Fibroblast of the conjunctiva (primary cell): ENCODE results near the gene WARS2.
"Not testable (repeated sequence)": the region's sequence is repeated elsewhere in the genome, so short reads cannot be mapped to it uniquely, and the experiment has no call there.

Experiments used
- DNase-seq: peaks from one replicate; pipeline ENCODE4 v3.0.0-alpha.2; 2010; ENCODE audit warnings: low read depth

The WARS2 gene

DNA sequence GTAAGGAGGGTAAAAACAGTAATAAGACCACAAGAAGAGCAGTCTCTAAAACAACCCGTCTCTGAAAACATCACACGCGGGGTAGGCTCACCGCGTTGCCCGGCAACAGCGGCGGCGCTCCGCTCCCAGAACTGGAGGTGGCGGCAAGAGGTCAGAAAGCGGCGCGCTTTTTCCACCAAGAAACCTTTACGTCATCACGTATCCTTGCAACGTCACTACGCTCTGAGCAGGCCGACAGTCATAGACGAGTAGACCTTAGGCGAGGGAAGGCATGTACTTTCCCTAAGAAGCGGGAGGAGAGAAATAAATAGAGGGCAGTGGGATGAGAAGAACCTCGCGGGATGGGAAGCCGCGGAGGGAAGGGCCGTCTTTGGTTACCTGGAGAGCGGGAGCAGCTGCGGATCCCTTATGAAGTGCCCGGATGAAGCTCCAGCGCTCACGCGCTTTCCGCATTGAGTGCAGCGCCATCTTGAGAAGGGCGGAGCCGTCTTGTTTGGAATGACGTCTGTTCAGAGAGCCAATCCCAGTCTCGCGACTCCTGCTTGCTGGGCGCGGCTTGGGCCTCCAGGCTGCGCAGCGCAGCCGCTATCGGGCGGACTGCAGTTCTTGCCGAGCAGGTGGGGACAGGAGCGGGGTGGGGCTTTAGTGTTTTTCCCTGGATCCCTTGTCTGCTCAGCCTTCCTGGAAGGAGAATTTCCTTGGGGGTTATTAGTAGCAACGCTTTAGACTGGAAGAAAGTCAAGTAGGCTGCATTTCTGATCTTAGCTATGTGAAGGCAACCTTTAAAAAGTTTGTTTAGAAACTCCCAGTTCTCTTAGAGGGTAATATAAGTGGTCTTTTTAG is at the start of gene WARS2:
Gene WARS2 (minus strand): TSS at position 477 of the 843 bp plus-strand sequence. CDS start 9 bp downstream, at position 468.
- peak; percentile 97 for DNase-seq

DNA sequence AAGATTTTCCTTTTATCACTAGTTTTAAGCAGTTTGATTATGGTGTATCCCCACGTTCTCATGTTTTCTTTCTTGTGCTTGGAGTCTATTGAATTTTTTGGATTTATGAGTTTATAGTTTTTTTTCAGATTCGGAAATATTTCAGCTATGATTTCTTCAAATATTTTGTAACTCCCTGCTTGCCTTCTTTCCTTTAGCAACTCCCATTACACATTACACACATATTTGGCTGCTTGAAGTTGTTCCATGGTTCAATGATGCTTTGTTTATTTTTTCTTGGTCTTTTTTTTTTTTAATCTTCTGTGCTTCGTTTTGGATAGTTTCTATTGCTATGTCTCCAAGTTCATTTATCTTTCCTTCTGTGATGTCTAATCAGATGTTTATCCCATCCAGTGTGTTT is 48.5 kb upstream of the WARS2 start:
- peak; percentile 26 for DNase-seq

DNA sequence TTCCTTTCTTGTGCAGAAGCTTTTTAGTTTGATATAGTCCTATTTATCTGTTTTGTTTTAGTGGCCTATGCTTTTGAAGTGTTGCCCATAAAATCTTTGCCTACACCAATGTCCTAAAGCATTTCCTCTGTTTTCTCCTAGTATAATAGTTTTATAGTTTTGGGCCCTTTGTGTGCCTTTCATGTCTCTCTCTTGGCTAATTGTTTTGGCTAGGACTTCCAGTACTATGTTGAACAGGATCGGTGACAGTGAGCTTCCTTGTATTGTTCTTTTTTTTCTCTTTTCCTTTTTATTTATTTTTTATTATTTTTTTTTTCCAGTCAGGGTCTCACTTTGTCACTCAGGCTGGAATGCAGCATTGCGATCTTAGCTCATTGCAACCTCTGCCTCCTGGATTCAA is 47.0 kb upstream of the WARS2 start:
- DNase-seq: no peak

DNA sequence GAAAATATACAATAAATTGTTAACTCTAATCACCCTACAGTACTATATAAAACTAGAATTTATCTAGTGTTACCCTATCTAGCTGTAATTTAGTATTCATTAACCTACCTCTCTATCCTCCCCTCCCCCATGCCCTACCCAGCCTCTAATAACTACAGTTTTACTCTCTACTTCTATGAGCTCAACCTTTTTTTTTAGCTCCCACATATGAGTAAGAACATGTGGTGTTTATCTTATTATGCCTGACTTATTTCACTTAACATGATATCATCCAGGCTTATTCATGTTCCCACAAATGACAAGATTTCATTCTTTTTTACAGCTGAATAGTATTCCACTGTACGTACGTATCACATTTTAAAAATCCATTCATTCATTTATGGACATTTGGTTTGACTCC is 46.0 kb upstream of the WARS2 start:
- DNase-seq: no peak

DNA sequence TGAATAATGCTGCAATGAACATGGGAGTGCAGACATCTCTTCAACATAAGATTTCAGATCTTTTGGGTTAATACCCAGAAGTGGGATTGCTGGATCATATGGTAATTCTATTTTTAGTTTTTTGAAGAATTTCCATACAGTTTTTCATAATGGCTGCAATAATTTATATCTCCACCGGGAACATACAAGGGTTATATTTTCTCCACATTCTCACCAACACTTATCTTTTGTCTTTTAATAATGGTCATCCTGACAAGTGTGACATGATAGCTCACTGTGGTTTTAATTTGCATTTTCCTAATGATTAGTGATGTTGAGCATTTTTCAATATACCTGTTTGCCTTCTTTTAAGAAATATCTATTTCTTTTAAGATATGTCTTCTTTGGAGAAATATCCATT is 44.5 kb upstream of the WARS2 start:
- no peak for DNase-seq

DNA sequence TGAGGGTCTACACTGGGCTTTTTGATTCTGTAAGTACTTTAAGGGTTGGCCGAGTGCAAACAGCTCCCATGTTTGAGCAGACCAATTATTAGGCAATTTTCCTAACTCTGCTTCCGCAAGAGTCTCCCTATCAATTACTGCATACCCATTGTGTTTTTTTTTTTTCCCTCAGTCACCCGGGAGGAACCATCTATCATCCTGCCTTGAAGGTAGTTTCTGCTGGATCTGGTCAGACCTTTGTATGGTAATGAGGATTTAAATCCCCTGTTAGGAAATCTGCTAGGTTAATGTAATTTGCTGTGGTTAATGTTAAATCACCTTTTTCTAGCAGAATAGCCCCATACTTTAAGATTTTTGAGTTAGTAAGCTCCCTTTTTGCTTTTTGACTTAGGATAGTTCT is 40.8 kb upstream of the WARS2 start:
- no peak for DNase-seq

DNA sequence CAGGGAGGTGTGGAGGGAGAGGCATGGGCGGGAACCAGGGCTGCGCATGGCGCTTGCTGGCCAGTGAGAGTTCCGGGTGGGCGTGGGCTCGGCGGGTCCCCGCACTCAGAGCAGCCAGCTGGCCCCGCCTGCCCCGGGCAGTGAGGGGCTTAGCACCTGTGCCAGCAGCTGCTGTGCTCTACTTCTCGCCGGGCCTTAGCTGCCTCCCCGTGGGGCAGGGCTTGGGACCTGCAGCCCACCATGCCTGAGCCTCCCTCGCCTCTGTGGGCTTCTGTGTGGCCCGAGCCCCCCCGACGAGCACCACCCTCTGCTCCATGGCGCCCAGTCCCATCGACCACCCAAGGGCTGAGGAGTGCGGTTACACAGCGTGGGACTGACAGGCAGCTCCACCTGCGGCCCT is 38.6 kb upstream of the WARS2 start:
- no peak for DNase-seq

DNA sequence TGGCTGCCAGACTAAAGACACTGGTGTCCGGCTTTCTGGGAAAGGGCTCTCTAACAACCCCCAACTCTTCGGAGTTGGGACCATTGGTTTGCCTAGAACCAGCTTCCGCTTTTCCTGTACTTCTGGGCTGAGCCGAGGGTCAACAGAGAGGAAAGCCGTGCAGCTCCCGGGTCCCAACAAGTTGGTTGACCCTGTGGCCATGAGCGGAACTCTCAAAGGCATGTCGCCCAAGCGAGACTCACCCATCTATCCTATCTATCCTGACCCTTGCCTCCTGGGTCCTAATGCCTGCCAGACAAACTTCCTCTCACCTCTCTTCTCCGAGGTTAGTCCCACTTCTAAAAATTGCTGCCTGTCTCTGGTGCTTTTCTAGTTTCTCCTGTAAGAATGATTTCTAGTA is 32.5 kb upstream of the WARS2 start:
- DNase-seq: not testable (repeated sequence)

DNA sequence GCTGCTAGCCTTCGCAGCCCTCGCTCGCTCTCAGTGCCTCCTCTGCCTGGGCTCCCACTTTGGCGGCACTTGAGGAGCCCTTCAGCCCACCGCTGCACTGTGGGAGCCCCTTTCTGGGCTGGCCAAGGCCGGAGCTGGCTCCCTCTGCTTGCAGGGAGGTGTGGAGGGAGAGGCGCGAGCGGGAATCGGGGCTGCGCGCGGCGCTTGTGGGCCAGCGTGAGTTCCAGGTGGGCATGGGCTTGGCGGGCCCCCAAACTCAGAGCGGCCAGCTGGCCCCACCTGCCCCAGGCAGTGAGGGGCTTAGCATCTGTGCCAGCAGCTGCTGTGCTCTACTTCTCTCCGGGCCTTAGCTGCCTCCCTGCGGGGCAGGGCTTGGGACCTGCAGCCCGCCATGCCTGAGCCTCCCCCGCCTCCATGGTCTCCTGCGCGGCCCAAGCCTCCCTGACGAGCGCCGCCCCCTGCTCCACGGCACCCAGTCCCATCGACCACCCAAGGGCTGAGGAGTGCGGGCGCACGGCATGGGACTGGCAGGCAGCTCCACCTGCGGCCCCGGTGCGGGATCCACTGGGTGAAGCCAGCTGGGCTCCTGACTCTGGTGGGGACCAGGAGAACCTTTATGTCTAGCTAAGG is 31.0 kb upstream of the WARS2 start:
- not testable (repeated sequence) for DNase-seq

DNA sequence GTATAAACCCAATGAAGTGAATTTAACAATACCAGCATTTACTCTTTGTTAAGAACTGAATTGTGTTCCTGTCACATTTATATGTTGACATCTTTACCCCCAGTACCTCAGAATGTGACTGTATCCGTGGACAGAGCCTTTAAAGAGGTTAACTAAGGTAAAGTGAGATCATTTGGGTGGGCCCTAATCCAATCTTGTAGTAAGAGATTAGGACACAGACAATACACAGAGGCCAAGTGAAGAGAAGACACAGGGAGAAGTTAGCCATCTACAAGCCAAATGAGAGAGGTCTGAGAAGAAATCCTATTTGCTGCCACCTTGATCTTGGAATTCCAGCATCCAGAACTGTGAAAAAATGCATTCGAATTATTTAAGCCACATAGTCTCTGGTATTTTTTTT is 22.9 kb upstream of the WARS2 start:
- no peak for DNase-seq

DNA sequence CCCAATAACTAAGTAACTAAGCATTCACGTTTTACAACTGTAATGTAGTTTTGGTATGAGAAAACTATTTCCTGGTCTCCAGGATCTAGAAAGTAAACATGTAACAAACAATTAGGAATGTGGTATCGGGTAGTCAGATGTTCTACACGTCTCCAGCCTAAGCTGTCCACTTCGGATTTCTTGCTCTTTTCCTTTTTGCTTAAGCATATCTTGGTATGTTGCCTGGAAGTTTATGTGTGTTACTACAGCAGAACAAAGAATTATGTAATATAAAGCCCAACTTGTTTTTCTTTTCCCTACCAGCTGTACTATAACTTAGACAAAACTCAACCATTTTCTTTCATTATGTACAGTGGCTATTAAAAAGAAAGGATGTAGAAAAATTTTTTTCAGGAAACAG is 20.4 kb upstream of the WARS2 start:
- peak; percentile 76 for DNase-seq

DNA sequence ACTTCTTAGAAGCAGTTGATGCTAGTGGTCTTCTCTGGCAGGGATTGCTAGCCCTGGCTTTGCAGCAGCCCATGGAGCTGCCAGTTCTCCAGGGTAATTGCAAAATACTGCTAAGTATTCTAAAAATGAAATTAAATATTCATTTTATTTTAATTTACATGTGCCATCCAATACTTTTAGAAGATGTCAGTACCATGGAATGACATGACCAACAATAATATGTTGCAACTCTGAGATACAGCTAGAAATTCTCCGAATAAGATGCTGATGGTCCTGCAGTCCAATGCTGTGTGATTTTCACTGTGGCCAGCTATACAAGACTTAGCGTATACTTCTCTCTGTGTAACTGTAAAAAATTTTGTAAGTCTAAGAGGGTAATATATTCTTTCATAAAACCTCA is 20.0 kb upstream of the WARS2 start:
- DNase-seq: no peak

DNA sequence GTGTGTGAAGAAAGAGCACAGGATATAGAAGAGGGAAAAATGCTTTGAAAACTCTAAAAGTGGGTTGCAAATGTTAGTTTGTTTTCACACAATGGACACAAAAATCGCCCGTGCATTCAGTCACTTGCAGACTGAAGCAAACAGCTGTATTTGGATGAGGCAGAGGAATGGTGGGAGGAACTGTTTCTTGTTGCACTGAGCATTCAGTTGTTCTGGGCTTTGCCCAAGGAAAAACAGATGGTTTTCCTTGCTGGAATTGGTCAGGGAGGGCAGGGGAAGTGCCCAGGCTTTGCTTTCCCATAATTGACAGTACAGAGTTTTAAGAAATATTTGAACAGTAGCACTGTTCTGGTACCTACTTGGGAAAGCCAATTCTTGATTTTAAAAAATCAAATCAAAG is 19.5 kb upstream of the WARS2 start:
- DNase-seq: no peak

DNA sequence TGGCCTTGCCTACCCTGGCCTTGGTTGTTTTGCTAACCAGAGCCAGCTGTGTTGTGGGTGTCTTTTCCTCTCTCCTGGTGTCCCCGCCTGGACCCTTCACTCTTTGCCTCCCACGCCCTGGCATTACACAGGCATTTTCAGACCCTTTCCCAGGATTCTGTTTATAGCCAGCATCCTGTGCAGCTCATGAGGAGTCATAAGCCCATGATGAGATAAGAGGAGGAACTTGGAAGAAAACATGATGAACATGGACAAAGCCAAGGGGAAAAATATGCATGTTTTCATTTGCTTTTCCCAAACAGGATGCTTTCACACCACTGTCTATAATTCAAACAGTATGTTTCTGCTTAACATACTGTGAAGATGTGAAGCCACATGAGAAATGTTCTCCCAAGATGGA is 18.7 kb upstream of the WARS2 start:
- DNase-seq: no peak

DNA sequence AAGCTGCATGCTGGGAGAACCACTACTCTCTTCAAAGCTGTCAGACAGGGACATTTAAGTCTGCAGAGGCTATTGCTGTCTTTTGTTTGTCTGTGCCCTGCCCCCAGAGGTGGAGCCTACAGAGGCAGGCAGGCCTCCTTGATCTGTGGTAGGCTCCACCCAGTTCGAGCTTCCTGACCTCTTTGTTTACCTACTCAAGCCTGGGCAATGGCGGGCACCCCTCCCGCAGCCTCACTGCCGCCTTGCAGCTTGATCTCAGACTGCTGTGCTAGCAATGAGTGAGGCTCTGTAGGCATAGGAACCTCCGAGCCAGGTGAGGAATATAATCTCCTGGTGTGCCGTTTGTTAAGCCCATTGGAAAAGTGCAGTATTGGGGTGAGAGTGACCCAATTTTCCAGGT is 16.3 kb upstream of the WARS2 start:
- not testable (repeated sequence) for DNase-seq

DNA sequence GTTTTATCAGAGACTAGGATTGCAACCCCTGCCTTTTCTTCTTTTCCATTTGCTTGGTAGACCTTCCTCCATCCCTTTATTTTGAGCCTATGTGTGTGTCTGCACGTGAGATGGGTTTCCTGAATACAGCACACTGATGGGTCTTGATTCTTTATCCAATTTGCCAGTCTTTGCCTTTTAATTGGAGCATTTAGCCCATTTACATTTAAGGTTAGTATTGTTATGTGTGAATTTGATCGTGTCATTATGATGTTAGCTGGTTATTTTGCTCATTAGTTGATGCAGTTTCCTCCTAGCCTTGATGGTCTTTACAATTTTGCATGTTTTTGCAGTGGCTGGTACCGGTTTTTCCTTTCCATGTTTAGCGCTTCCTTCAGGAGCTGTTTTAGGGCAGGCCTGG is 14.6 kb upstream of the WARS2 start:
- not testable (repeated sequence) for DNase-seq

DNA sequence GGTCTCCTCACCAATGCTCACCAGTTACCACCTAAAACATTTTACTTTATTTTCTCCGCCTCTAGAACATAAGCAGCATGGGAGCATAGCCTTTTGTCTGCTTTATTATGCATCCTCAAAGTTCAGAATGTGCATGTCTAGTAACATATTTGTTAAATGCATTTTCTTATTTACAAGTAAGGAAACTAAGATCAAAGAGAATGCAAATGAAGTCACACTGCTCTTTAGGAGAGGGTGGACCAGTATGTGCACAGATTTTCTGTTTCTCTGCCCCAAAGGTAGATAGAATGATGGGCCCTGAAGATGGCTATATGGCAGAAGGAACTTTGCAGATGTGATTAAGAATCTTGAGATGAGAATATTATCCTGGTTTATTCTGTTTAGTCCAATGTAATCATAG is 9.7 kb upstream of the WARS2 start:
- DNase-seq: no peak

DNA sequence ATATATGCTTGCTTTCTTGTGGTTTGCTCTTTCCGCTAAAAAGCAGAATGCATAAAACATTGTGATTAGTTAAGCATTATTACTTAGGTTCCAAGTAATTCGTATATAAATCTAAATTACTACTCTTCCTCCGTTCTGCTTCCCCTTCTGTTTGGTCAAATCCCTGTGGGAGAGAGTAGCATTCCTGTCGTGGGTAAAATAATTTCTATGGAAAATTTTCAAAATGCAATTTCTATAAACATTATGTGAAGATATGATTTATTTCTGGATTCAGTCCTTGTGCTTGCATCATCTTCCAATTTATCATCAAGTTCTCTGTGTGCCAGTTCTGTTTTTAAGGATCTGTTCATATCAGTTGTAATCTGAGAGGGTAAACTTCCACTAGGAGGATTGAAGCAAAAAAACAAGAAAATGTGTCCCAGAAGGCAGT is 7.2 kb upstream of the WARS2 start:
- DNase-seq: no peak

DNA sequence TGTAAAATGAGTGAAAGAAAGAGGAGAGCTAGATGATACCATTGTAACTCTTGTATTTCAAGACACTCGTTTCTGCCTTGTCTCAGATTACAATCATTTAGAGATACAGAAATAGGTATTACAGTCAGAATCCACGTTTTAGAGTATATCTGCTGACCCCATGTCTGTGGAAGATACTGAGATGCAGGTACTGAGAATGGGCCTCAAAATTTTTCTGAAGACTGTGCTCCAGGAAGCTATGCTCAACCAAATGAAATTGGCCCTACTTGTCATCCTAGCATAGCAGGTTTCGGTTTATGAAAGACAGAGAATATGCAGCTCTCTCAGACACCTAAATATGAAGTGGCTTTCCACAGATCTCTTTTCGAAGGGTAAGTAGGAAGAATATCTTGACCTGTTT is 6.0 kb upstream of the WARS2 start:
- DNase-seq: no peak

DNA sequence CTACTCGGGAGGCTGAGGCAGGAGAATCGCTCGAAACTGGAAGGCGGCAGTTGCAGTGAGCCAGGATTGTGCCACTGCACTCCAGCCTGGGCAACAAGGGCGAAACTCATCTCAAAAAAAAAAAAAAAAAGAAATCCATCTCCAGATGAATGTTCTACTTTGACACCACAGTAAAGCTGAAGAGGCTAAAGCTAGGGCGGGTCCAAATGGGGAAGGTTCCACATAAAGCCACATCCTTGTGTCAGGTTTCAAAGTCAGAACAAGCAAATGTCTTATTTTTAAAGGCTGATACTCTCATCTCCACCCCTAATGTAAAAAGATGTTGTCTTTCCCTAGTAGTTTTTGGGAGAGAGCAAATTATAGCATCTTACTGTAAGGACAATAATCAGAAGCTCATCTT is 4.4 kb upstream of the WARS2 start:
- no peak for DNase-seq

DNA sequence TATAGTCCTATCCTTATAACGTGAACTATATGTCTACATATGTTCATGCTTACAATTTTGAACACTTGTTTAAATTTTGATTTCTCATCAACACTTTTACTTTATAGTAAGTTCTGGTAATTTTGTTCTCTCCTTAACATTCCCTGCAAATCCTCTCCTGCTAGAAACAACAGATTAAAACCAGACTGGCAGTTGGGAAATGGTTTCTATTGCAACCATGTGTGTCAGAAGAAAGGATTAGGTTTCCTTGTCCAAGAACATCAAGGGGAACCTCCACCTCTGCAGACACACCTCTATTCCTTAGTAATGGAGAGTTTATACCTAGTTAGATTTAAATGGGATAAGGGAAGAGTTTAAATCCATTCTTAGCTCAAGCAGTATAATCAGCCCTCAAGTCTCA is 3.3 kb upstream of the WARS2 start:
- no peak for DNase-seq

DNA sequence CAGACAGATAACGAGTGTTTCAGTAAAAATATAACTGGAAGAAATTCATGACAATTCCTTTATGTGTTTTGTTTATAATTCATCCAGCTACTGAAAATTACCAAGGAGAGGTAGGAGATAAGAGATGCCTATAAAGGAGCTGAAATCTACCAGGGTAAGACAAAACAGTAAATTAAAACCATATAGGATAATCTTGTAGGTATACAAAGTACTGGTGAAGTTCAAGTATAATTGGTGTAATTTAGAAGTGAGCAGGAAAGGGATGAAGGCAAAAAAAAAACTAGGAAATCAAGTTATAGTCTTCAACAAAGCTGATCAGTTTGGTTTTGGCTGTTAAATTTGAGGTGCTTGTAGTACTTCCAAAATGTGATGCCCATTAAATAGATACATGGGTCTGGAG is 1.2 kb upstream of the WARS2 start:
- DNase-seq: no peak

DNA sequence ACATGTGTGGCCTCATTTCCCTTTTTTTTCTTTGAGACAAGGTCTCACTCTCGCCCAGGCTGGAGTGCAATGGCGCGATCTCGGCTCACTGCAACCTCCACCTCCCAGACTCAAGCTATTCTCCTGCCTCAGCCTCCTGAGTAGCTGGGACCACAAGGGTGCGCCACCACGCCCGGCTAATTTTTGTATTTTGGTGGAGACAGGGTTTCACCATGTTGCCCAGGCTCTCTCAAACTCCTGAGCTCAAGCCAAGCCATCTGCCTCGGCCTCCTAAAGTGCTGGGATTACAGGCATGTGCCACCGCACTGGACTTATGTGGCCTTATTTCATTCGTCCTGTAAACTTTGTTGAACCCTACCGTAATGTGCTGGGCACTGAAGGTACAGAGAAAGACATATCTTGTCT is 569 bp upstream of the WARS2 start:
- DNase-seq: no peak

DNA sequence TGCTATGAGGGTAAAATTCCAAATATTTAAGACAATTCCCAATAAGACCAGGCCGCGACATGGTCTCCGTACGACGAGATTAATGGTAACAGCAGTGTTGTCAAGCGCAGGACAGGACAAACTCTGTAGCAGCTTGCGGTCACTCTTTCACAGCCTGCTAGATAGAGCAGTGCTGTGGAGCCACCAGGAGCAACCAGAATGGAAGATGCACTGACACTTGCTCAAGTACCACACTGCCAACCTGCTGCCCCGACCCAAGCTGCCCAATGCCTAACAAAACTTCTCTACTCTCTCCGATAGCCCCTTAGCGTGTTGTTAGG is 636 bp downstream of the WARS2 start:
- no peak for DNase-seq
